K562 (cell line): ENCODE results near the gene ANXA7. TPM values are rescaled to one million over a fixed set of nuclear protein-coding genes. Genes with fewer than 3 reads are reported as not detected.

Source experiments
- CBX2 ChIP-seq: fragments of 200-600 bp; sonication (generic); IDR thresholded peaks from one replicate; pipeline ENCODE4 v1.6.1; 2012; ENCODE audit warnings: mild to moderate bottlenecking, low read length, inconsistent platforms; ENCODE audit not compliant: insufficient read depth, poor library complexity, severe bottlenecking
- CHCHD3 ChIP-seq: fragments of 250-450 bp; sonication (Bioruptor Pico); IDR thresholded peaks from 2 replicates; pipeline ENCODE4 v2.1.2; 2022; ENCODE audit warnings: mild to moderate bottlenecking
- MCM3 ChIP-seq: fragments of 450-650 bp; IDR thresholded peaks from 2 replicates; pipeline ENCODE4 v1.6.1; 2016
- MGA ChIP-seq: fragments of 450-650 bp; IDR thresholded peaks from 2 replicates; pipeline ENCODE4 v1.6.1; 2016; ENCODE audit warnings: mild to moderate bottlenecking, moderate library complexity
- NR2C1 ChIP-seq, 2 experiments: fragments of 450-650 bp; IDR thresholded peaks; 2 replicates each; pipeline ENCODE4 v1.6.1; 2017; ENCODE audit warnings: mild to moderate bottlenecking in 2 of 2, antibody characterized with exemption in 1 of 2, inconsistent platforms in 1 of 2, missing compliant biosample characterization in 1 of 2, missing genetic modification characterization in 1 of 2
- NR3C1 ChIP-seq: sonication (generic); formaldehyde crosslinking; IDR thresholded peaks from 2 replicates; pipeline ENCODE4 v1.8.1; 2022; ENCODE audit warnings: missing genetic modification reagents
- POLR2AphosphoS2 ChIP-seq: IDR thresholded peaks from 2 replicates; pipeline ENCODE4 v1.6.1; 2012; ENCODE audit warnings: low read length, improper control_type of control experiment
- PTRF ChIP-seq: fragments of 450-650 bp; IDR thresholded peaks from 2 replicates; pipeline ENCODE4 v1.6.1; 2016; ENCODE audit warnings: mild to moderate bottlenecking, missing genetic modification characterization, missing compliant biosample characterization
- SUPT5H ChIP-seq: fragments of 450-650 bp; IDR thresholded peaks from 2 replicates; pipeline ENCODE4 v1.6.1; 2016
- UBTF ChIP-seq, 2 experiments: IDR thresholded peaks; 2 replicates each; pipeline ENCODE4 v1.6.1; 2012; ENCODE audit warnings: improper control_type of control experiment in 2 of 2, low read depth in 2 of 2, low read length in 2 of 2, borderline replicate concordance in 1 of 2
- ZKSCAN1 ChIP-seq: fragments of 150-350 bp; IDR thresholded peaks from 2 replicates; pipeline ENCODE4 v1.6.1; 2016; ENCODE audit warnings: low read depth, low read length
- ZNF668 ChIP-seq: fragments of 250-450 bp; sonication (Bioruptor Pico); IDR thresholded peaks from 2 replicates; pipeline ENCODE4 v1.8.0; 2022; ENCODE audit warnings: mild to moderate bottlenecking, inconsistent platforms
- polyA plus RNA-seq, 8 experiments: library from polyadenylated mRNA; depleted of rRNA in 4 of 8; stranded (reverse) in 5 of 8; unstranded in 3 of 8; fragments of >200 nt; fragmentation: Nextera tagmentation in 2 of 8; fragmentation: Illumina TruSeq in 1 of 8; extraction: Ambion mirVana in 2 of 8; extraction: Trizol in 1 of 8; gene quantifications; 2 replicates each; pipeline versions ENCODE4 v1.2.1 to v1.2.3, GENCODE V29; 2011 to 2014; ENCODE audit warnings: inconsistent platforms in 1 of 8, missing spikeins in 1 of 8
- total RNA-seq, 7 experiments: library from RNA; depleted of rRNA in 6 of 7; stranded (reverse); fragments of >200 nt in 6 of 7; fragmentation: Illumina TruSeq in 2 of 7; extraction: Trizol in 2 of 7; gene quantifications; 2 replicates each; pipeline versions ENCODE4 v1.2.1 to v1.2.3, GENCODE V29; 2011 to 2021; ENCODE audit warnings: low replicate concordance in 1 of 7

Gene ANXA7
- total and polyA plus RNA-seq, 9 of the 15 experiments (the other 6 are each of a cell fraction or from before 2014, with no cell fraction given), result 81.6 to 157 (median 122) TPM

DNA sequence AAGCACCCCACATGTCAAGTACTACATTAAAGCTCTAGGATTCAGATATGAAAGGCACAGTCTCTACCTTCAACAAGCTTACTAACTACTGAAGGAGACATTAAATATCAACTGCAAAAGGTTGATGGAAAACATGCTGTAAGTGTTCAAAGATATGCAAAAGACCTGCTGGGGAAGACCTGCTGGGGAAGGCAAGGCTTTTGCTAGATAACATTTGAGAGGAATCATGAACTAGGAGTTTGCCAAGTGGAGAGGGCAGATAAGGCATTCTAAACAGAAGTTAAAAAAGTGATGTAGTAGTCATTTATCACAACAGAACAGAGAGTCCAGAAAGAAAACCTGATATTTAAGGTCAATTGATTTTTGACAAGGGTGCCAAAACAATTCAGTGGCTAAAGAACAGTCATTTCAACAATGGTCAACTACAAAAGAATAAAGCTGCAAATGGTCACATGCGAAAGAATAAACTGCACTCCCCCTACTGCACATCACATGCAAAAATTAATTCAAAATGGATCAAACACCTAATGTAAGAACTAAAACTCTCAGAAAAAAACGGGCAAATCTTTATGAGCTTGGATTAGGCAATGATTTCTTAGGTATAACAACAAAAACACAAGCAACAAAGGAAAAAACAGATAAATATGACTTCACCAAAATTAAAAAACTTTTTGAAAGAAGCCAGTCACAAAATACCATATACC is 42.5 kb upstream of the ANXA7 start (continued):
- TF ChIP-seq PTRF (tag) (no peak), CBX2 (no peak), ZNF668 (peak; percentile 87; the same call in 1 of the 2 replicates), CHCHD3 (no peak), MGA (peak; percentile 41; the same call in 1 of the 2 replicates), MCM3 (no peak), SUPT5H (no peak), UBTF (IDR thresholded peaks at IDR 0.05; ENCODE audit: borderline replicate concordance in 1 of 2, low read depth in 2 of 2, low read length in 2 of 2) (no peak), NR3C1 (CRISPR knock-in tag) (no peak), ZKSCAN1 (0 out of 2 replicates have a peak, but pooled peaks have one; percentile 61), NR2C1 (IDR thresholded peaks at IDR 0.05) (peak; percentile 56; the same call in 1 of the 2 replicates), NR2C1 (tag; IDR thresholded peaks at IDR 0.05) (peak; percentile 81), POLR2AphosphoS2 (no peak)
